ENCODE results near the gene CSMD2. TPM values are rescaled to one million over a fixed set of nuclear protein-coding genes. Genes with fewer than 3 reads are reported as not detected.

The CSMD2 gene
- total RNA-seq, 1 donor from 2014 or later = 2.6 TPM

GRCh38 chr1:33527934-33528333 is 637.1 kb downstream of the CSMD2 start:
- H3K27ac ChIP-seq = no peak overlapping the region
- H3K4me1 Mint-ChIP-seq = peaks cover 4% of the 10 kb centered on the region
- H4K20me1 ChIP-seq (ENCODE audit: low read depth) = no peaks in the 10 kb centered on the region
- no peak for DNase-seq (ENCODE audit: low spot score)
- no peaks in the 10 kb centered on the region for H3K9me3 ChIP-seq (ENCODE audit: low read depth)
- H3K4me2 ChIP-seq = no peak overlapping the region
- H3K79me2 ChIP-seq (ENCODE audit: low read depth) = no peaks in the 10 kb centered on the region
- H3K27me3 ChIP-seq = no peaks in the 10 kb centered on the region
- no peak overlapping the region for H3K4me3 Mint-ChIP-seq
- no peak overlapping the region for H3K27ac Mint-ChIP-seq
- H3K36me3 Mint-ChIP-seq = no peaks in the 10 kb centered on the region
- no peaks in the 10 kb centered on the region for H3K4me1 ChIP-seq
- H2AFZ ChIP-seq (replicated peaks) = no peak overlapping the region
- peaks cover 2% of the 10 kb centered on the region for H3K27me3 Mint-ChIP-seq (ENCODE audit: insufficient read depth, low read depth)
- no peaks in the 10 kb centered on the region for H3F3A ChIP-seq (ENCODE audit: low read depth)
- H3K9me3 Mint-ChIP-seq = no peaks in the 10 kb centered on the region
- TF ChIP-seq EZH2phosphoT487 (IDR thresholded peaks at IDR 0.05) = no peak
- no peak for TF ChIP-seq EZH2 (IDR thresholded peaks at IDR 0.05)
- TF ChIP-seq CTCF (IDR thresholded peaks at IDR 0.05) = no peak
- no peak overlapping the region for H3K9ac ChIP-seq
- H3K4me3 ChIP-seq = no peak overlapping the region
- no peaks in the 10 kb centered on the region for H3K36me3 ChIP-seq

- no peaks in the 10 kb centered on the region for H3K79me2 ChIP-seq (ENCODE audit: low read depth)
- H3K4me2 ChIP-seq = no peak overlapping the region
- H4K20me1 ChIP-seq (ENCODE audit: low read depth) = no peaks in the 10 kb centered on the region
- H3K9me3 ChIP-seq (ENCODE audit: low read depth) = no peaks in the 10 kb centered on the region
- H3K9me3 Mint-ChIP-seq = no peaks in the 10 kb centered on the region
- no peaks in the 10 kb centered on the region for H3K4me1 ChIP-seq
- H3K27ac ChIP-seq = no peak overlapping the region
- peaks cover 4% of the 10 kb centered on the region for H3K4me1 Mint-ChIP-seq
- no peaks in the 10 kb centered on the region for H3K36me3 Mint-ChIP-seq
- DNase-seq (ENCODE audit: low spot score) = no peak
- peaks cover 7% of the 10 kb centered on the region for H3K27me3 Mint-ChIP-seq (ENCODE audit: insufficient read depth, low read depth)
- H3K36me3 ChIP-seq = no peaks in the 10 kb centered on the region
- no peak overlapping the region for H3K4me3 Mint-ChIP-seq
- TF ChIP-seq EZH2phosphoT487 (IDR thresholded peaks at IDR 0.05) (no peak), CTCF (IDR thresholded peaks at IDR 0.05) (no peak), EZH2 (IDR thresholded peaks at IDR 0.05) (no peak)
- no peaks in the 10 kb centered on the region for H3K27me3 ChIP-seq
- no peak overlapping the region for H2AFZ ChIP-seq (replicated peaks)
- H3K4me3 ChIP-seq = no peak overlapping the region
- H3K27ac Mint-ChIP-seq = no peak overlapping the region
- no peak overlapping the region for H3K9ac ChIP-seq
- H3F3A ChIP-seq (ENCODE audit: low read depth) = no peaks in the 10 kb centered on the region
Observed at GRCh38 chr1:33524586-33524985, 640.4 kb downstream of the CSMD2 start.

- no peaks in the 10 kb centered on the region for H3K36me3 Mint-ChIP-seq
- H3K27ac Mint-ChIP-seq = no peak overlapping the region
- H3K36me3 ChIP-seq = no peaks in the 10 kb centered on the region
- peaks cover 6% of the 10 kb centered on the region for H3K4me1 Mint-ChIP-seq
- no peak overlapping the region for H3K4me3 ChIP-seq
- no peak overlapping the region for H2AFZ ChIP-seq (replicated peaks)
- no peaks in the 10 kb centered on the region for H3K4me1 ChIP-seq
- no peaks in the 10 kb centered on the region for H3K9me3 ChIP-seq (ENCODE audit: low read depth)
- H3F3A ChIP-seq (ENCODE audit: low read depth) = no peaks in the 10 kb centered on the region
- peaks cover 9% of the 10 kb centered on the region for H3K27me3 Mint-ChIP-seq (ENCODE audit: insufficient read depth, low read depth)
- H3K4me2 ChIP-seq = no peak overlapping the region
- H3K27ac ChIP-seq = no peak overlapping the region
- H3K79me2 ChIP-seq (ENCODE audit: low read depth) = no peaks in the 10 kb centered on the region
- no peaks in the 10 kb centered on the region for H4K20me1 ChIP-seq (ENCODE audit: low read depth)
- H3K4me3 Mint-ChIP-seq = no peak overlapping the region
- no peak for TF ChIP-seq CTCF (IDR thresholded peaks at IDR 0.05)
- no peak for TF ChIP-seq EZH2 (IDR thresholded peaks at IDR 0.05)
- TF ChIP-seq EZH2phosphoT487 (IDR thresholded peaks at IDR 0.05) = no peak
- no peak overlapping the region for H3K9ac ChIP-seq
- H3K9me3 Mint-ChIP-seq = no peaks in the 10 kb centered on the region
- no peaks in the 10 kb centered on the region for H3K27me3 ChIP-seq
- DNase-seq (ENCODE audit: low spot score) = no peak
Observed at GRCh38 chr1:33519240-33519884, 645.7 kb downstream of the CSMD2 start.

All from neural progenitor cell (in vitro differentiated cells).